HepG2 (cell line): ENCODE results near the gene ASCC3. TPM values are rescaled to one million over a fixed set of nuclear protein-coding genes. Genes with fewer than 3 reads are reported as not detected.

ENCODE experiments used
- BCL6 ChIP-seq: IDR thresholded peaks from 2 replicates; pipeline ENCODE4 v1.6.1; 2016; ENCODE audit warnings: missing genetic modification reagents, missing compliant biosample characterization
- CBX5 ChIP-seq: sonication (generic); formaldehyde crosslinking; IDR thresholded peaks from 2 replicates; pipeline ENCODE4 v1.4.0; 2020; ENCODE audit warnings: missing genetic modification reagents, borderline replicate concordance
- DR1 ChIP-seq: sonication (generic); formaldehyde crosslinking; IDR thresholded peaks from 2 replicates; pipeline ENCODE4 v1.8.0; 2021; ENCODE audit warnings: mild to moderate bottlenecking, missing genetic modification reagents, inconsistent platforms
- FOXA3 ChIP-seq: IDR thresholded peaks from 2 replicates; pipeline ENCODE4 v1.6.1; 2016; ENCODE audit warnings: missing genetic modification reagents, missing compliant biosample characterization
- KDM1A ChIP-seq: IDR thresholded peaks from 2 replicates; pipeline ENCODE4 v1.6.1; 2016; ENCODE audit warnings: missing compliant biosample characterization
- KMT2A ChIP-seq: sonication (generic); formaldehyde crosslinking; IDR thresholded peaks from 2 replicates; pipeline ENCODE4 v1.4.0; 2020; ENCODE audit warnings: missing genetic modification reagents
- NR2F2 ChIP-seq: IDR thresholded peaks from 2 replicates; pipeline ENCODE4 v1.6.1; 2012; ENCODE audit warnings: low read depth, inconsistent platforms, borderline replicate concordance
- REPIN1 ChIP-seq: sonication (generic); formaldehyde crosslinking; IDR thresholded peaks from 2 replicates; pipeline ENCODE4 v1.8.0; 2022; ENCODE audit warnings: missing genetic modification reagents, low read depth, mild to moderate bottlenecking, borderline replicate concordance
- SRSF9 ChIP-seq: fragments of 200-400 bp; formaldehyde crosslinking; IDR thresholded peaks from 2 replicates; pipeline ENCODE4 v1.6.1; 2018; ENCODE audit warnings: borderline replicate concordance, mild to moderate bottlenecking, low read depth, low read length; ENCODE audit not compliant: insufficient read depth, poor library complexity, severe bottlenecking
- SSRP1 ChIP-seq: IDR thresholded peaks from 2 replicates; pipeline ENCODE4 v1.6.1; 2016; ENCODE audit warnings: control low read depth
- ZNF121 ChIP-seq: sonication (generic); formaldehyde crosslinking; IDR thresholded peaks from 2 replicates; pipeline ENCODE4 v1.5.0; 2020; ENCODE audit warnings: mild to moderate bottlenecking, missing genetic modification reagents
- ZNF333 ChIP-seq: sonication (generic); formaldehyde crosslinking; IDR thresholded peaks from 2 replicates; pipeline ENCODE4 v1.4.0; 2020; ENCODE audit warnings: mild to moderate bottlenecking, missing genetic modification reagents, borderline replicate concordance
- ZNF550 ChIP-seq: sonication (generic); formaldehyde crosslinking; IDR thresholded peaks from 2 replicates; pipeline ENCODE4 v1.4.0; 2020; ENCODE audit warnings: mild to moderate bottlenecking, missing genetic modification reagents, borderline replicate concordance
- polyA plus RNA-seq, 8 experiments: library from polyadenylated mRNA; depleted of rRNA in 3 of 8; stranded (reverse) in 7 of 8; unstranded in 1 of 8; fragments of >200 nt; fragmentation: Illumina TruSeq in 4 of 8; extraction: Trizol in 4 of 8; gene quantifications; 2 replicates each; pipeline versions ENCODE4 v1.2.1 to v1.2.3, GENCODE V29; 2011 to 2016; ENCODE audit warnings: low read depth in 4 of 8, missing spikeins in 1 of 8, mixed read lengths in 1 of 8; ENCODE audit not compliant: insufficient read depth in 1 of 8
- total RNA-seq, 5 experiments: library from RNA; depleted of rRNA; stranded (reverse); fragments of >200 nt; fragmentation: Illumina TruSeq; extraction: Trizol; gene quantifications; 2 replicates each; pipeline ENCODE4 v1.2.3, GENCODE V29; 2016; ENCODE audit warnings: low read depth in 1 of 5
- TF ChIP-seq, protein P1 (sequence below): sonication (generic); formaldehyde crosslinking; IDR thresholded peaks from 2 replicates; pipeline ENCODE4 v1.8.0; 2022; ENCODE audit warnings: missing genetic modification reagents, mild to moderate bottlenecking, moderate library complexity, borderline replicate concordance
- TF ChIP-seq, protein P2 (sequence below): sonication (generic); formaldehyde crosslinking; IDR thresholded peaks from 2 replicates; pipeline ENCODE4 v1.4.0; 2020; ENCODE audit warnings: mild to moderate bottlenecking, missing genetic modification reagents, borderline replicate concordance
- TF ChIP-seq, protein P3 (sequence below): sonication (generic); formaldehyde crosslinking; IDR thresholded peaks from 2 replicates; pipeline ENCODE4 v1.8.0; 2022; ENCODE audit warnings: mild to moderate bottlenecking, missing genetic modification reagents, borderline replicate concordance
- TF ChIP-seq, protein P4 (sequence below): IDR thresholded peaks from 2 replicates; pipeline ENCODE4 v1.6.1; 2016; ENCODE audit warnings: missing genetic modification reagents, missing compliant biosample characterization
- TF ChIP-seq, protein P5 (sequence below): sonication (generic); formaldehyde crosslinking; IDR thresholded peaks from 2 replicates; pipeline ENCODE4 v1.8.1; 2023; ENCODE audit warnings: mild to moderate bottlenecking, moderate library complexity, missing genetic modification reagents
- TF ChIP-seq, protein P6 (sequence below): sonication (generic); formaldehyde crosslinking; IDR thresholded peaks from 2 replicates; pipeline ENCODE4 v1.4.0; 2020; ENCODE audit warnings: missing genetic modification reagents

ASCC3 gene
- total and polyA plus RNA-seq, 2 of the 13 experiments (the other 11 are each of a cell fraction or from before 2014, with no cell fraction given): 23.1 to 55.7 TPM

DNA sequence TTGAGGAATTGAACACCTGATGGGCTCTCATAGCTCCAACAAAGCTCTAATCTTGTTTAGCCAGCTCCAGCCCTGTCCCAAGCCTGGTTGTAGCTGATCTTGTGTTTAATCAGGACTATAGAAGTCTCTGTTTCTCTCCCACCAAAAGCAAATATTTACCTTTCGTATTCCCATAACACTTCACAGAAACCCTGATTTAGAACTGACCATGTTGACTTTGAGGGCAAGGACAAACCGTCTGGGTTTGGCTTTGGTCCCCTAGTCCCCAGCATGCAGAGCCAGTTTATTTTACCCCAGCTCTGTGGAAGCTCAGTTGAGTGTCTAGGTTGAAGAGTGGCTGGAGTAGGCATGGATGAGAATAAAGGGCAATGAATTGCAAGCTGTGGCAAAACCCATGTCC lies 398.4 kb downstream of the ASCC3 start (continued):
- TF ChIP-seq REPIN1 (CRISPR knock-in tag) (0 out of 2 replicates have a peak, but pooled peaks have one; percentile 34), BCL6 (CRISPR knock-in tag) (peak; percentile 80), FOXA3 (CRISPR knock-in tag) (peak; percentile 96), SSRP1 (CRISPR knock-in tag) (no peak), DR1 (CRISPR knock-in tag) (no peak), KMT2A (no peak), ZNF121 (CRISPR knock-in tag) (no peak), ZNF550 (no peak), ZNF333 (CRISPR knock-in tag) (no peak), SRSF9 (no peak), NR2F2 (no peak), KDM1A (peak; percentile 63; the same call in 1 of the 2 replicates), CBX5 (peak; percentile 28; the same call in 1 of the 2 replicates)
- TF ChIP-seq, protein P1, sequence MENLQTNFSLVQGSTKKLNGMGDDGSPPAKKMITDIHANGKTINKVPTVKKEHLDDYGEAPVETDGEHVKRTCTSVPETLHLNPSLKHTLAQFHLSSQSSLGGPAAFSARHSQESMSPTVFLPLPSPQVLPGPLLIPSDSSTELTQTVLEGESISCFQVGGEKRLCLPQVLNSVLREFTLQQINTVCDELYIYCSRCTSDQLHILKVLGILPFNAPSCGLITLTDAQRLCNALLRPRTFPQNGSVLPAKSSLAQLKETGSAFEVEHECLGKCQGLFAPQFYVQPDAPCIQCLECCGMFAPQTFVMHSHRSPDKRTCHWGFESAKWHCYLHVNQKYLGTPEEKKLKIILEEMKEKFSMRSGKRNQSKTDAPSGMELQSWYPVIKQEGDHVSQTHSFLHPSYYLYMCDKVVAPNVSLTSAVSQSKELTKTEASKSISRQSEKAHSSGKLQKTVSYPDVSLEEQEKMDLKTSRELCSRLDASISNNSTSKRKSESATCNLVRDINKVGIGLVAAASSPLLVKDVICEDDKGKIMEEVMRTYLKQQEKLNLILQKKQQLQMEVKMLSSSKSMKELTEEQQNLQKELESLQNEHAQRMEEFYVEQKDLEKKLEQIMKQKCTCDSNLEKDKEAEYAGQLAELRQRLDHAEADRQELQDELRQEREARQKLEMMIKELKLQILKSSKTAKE (CRISPR knock-in tag): peak; percentile 54; the same call in 1 of the 2 replicates
- TF ChIP-seq, protein P2, sequence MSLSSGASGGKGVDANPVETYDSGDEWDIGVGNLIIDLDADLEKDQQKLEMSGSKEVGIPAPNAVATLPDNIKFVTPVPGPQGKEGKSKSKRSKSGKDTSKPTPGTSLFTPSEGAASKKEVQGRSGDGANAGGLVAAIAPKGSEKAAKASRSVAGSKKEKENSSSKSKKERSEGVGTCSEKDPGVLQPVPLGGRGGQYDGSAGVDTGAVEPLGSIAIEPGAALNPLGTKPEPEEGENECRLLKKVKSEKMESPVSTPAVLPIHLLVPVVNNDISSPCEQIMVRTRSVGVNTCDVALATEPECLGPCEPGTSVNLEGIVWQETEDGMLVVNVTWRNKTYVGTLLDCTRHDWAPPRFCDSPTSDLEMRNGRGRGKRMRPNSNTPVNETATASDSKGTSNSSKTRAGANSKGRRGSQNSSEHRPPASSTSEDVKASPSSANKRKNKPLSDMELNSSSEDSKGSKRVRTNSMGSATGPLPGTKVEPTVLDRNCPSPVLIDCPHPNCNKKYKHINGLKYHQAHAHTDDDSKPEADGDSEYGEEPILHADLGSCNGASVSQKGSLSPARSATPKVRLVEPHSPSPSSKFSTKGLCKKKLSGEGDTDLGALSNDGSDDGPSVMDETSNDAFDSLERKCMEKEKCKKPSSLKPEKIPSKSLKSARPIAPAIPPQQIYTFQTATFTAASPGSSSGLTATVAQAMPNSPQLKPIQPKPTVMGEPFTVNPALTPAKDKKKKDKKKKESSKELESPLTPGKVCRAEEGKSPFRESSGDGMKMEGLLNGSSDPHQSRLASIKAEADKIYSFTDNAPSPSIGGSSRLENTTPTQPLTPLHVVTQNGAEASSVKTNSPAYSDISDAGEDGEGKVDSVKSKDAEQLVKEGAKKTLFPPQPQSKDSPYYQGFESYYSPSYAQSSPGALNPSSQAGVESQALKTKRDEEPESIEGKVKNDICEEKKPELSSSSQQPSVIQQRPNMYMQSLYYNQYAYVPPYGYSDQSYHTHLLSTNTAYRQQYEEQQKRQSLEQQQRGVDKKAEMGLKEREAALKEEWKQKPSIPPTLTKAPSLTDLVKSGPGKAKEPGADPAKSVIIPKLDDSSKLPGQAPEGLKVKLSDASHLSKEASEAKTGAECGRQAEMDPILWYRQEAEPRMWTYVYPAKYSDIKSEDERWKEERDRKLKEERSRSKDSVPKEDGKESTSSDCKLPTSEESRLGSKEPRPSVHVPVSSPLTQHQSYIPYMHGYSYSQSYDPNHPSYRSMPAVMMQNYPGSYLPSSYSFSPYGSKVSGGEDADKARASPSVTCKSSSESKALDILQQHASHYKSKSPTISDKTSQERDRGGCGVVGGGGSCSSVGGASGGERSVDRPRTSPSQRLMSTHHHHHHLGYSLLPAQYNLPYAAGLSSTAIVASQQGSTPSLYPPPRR (CRISPR knock-in tag): peak; percentile 68; the same call in 1 of the 2 replicates
- TF ChIP-seq, protein P3, sequence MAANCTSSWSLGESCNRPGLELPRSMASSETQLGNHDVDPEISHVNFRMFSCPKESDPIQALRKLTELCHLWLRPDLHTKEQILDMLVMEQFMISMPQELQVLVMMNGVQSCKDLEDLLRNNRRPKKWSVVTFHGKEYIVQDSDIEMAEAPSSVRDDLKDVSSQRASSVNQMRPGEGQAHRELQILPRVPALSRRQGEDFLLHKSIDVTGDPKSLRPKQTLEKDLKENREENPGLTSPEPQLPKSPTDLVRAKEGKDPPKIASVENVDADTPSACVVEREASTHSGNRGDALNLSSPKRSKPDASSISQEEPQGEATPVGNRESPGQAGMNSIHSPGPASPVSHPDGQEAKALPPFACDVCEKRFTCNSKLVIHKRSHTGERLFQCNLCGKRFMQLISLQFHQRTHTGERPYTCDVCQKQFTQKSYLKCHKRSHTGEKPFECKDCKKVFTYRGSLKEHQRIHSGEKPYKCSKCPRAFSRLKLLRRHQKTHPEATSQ (CRISPR knock-in tag): no peak
- TF ChIP-seq, protein P4, sequence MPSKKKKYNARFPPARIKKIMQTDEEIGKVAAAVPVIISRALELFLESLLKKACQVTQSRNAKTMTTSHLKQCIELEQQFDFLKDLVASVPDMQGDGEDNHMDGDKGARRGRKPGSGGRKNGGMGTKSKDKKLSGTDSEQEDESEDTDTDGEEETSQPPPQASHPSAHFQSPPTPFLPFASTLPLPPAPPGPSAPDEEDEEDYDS (CRISPR knock-in tag): no peak
- TF ChIP-seq, protein P5, sequence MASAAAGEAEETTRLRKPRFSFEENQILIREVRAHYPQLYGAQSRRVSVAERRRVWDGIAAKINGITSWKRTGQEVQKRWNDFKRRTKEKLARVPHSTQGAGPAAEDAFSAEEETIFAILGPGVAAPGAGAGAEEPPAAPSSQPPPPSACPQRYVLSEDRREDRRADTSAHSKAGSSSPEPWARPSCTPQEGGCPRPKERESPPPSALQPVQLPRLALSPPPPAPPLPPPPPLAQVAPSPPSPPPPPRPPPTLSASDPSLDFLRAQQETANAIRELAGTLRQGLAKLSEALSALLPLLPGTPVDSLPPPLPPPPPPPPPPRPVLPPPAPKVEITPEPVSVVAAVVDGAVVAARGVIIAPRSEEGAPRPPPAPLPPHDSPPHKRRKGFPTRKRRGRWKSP: peak; percentile 56; the same call in 1 of the 2 replicates
- TF ChIP-seq, protein P6, sequence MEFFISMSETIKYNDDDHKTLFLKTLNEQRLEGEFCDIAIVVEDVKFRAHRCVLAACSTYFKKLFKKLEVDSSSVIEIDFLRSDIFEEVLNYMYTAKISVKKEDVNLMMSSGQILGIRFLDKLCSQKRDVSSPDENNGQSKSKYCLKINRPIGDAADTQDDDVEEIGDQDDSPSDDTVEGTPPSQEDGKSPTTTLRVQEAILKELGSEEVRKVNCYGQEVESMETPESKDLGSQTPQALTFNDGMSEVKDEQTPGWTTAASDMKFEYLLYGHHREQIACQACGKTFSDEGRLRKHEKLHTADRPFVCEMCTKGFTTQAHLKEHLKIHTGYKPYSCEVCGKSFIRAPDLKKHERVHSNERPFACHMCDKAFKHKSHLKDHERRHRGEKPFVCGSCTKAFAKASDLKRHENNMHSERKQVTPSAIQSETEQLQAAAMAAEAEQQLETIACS (CRISPR knock-in tag): no peak
